Tibial nerve (tissue), 4 donors: ENCODE data around the gene CASKIN2.

ENCODE experiments used
- EP300 ChIP-seq, 2 donors: sonication (generic); formaldehyde crosslinking; IDR thresholded peaks; one replicate each; pipeline ENCODE4 v1.6.1; 2017; ENCODE audit warnings: antibody characterized with exemption in 2 of 2, mild to moderate bottlenecking in 1 of 2
- POLR2A ChIP-seq, 2 donors: fragments of 450-650 bp; IDR thresholded peaks; one replicate each; pipeline ENCODE4 v1.6.1; 2017; ENCODE audit warnings: antibody characterized with exemption in 2 of 2, mild to moderate bottlenecking in 2 of 2, moderate library complexity in 2 of 2
- TF ChIP-seq, protein P1 (sequence below), 5 experiments: fragments of 200-600 bp in 3 of 5; fragments of 450-650 bp in 2 of 5; sonication (generic) in 3 of 5; IDR thresholded peaks; one replicate each; pipeline ENCODE4 v1.5.1; 2016 to 2019; ENCODE audit warnings: antibody characterized with exemption in 5 of 5, mild to moderate bottlenecking in 3 of 5, moderate library complexity in 2 of 5

DNA sequence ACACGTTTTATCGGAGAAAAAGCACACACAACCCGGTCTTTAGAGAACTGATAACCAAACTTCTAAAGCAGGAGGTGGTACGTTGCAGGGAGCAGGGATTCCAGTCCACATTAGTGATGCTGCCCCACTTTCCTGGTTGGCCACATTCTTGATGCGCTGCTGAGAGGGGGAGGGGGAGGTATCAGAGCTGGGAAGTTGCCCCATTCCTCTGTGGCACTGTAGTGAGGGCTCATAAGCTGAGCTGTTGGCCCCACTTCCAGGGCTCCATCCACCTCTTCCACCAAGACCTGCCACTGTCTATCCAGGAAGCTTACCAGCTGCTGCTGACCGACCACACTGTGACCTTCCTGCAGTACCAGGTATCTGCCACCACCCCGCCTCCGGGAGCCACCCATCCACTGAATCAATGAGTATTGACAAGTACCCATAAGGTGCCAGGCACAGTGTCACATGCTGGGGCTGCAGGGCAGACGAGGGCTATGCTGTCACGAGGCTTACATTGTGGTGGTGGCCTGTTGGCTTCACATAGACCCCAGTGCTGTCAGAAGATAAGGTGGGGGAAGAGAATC lies 2.0 kb upstream of the CASKIN2 start:
- TF ChIP-seq POLR2A (IDR thresholded peaks at IDR 0.05) (no peak), EP300 (IDR thresholded peaks at IDR 0.05) (no peak)
- TF ChIP-seq, protein P1, sequence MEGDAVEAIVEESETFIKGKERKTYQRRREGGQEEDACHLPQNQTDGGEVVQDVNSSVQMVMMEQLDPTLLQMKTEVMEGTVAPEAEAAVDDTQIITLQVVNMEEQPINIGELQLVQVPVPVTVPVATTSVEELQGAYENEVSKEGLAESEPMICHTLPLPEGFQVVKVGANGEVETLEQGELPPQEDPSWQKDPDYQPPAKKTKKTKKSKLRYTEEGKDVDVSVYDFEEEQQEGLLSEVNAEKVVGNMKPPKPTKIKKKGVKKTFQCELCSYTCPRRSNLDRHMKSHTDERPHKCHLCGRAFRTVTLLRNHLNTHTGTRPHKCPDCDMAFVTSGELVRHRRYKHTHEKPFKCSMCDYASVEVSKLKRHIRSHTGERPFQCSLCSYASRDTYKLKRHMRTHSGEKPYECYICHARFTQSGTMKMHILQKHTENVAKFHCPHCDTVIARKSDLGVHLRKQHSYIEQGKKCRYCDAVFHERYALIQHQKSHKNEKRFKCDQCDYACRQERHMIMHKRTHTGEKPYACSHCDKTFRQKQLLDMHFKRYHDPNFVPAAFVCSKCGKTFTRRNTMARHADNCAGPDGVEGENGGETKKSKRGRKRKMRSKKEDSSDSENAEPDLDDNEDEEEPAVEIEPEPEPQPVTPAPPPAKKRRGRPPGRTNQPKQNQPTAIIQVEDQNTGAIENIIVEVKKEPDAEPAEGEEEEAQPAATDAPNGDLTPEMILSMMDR (IDR thresholded peaks at IDR 0.05): no peak
